Measurements from ENCODE around the gene GZF1.
"Not testable (repeated sequence)": the region's sequence is repeated elsewhere in the genome, so short reads cannot be mapped to it uniquely, and the experiment has no call there.

GZF1 gene

GRCh38 chr20:23343590-23343989 is 18.4 kb upstream of the GZF1 start:
- no peak for DNase-seq (ENCODE audit: low spot score)
- Histone ChIP-seq H3K4me3 (no peak overlapping the region), H3K27ac (no peak overlapping the region)
- TF ChIP-seq CTCF (IDR thresholded peaks at IDR 0.05) = no peak

GRCh38 chr20:23344336-23344735 is 17.6 kb upstream of the GZF1 start:
- Histone ChIP-seq H3K4me3 (no peak overlapping the region), H3K27ac (no peak overlapping the region)
- no peak for DNase-seq (ENCODE audit: low spot score)
- no peak for TF ChIP-seq CTCF (IDR thresholded peaks at IDR 0.05)

DNA sequence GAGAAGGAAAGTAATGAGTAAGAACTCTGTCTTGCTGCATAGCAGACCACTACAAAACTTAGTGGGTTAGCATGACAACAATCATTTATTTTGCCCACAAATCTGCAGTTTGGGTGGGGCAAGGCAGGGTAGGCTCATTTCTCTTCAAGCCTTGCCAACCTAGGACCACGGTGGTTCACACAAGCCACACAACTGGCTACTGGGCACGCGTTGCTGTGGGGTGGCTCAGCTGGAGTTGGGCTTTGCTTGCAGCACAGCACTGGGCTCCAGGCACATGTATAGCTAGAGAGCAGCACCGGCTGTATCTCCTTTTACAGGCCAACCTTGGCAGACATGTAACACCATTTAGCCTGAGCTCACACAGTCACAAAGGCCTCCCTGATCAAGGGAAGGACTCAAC is 16.0 kb upstream of the GZF1 start:
- TF ChIP-seq CTCF (IDR thresholded peaks at IDR 0.05) = no peak
- no peak for DNase-seq (ENCODE audit: low spot score)
- Histone ChIP-seq H3K4me3 (no peak overlapping the region), H3K27ac (no peak overlapping the region)

DNA sequence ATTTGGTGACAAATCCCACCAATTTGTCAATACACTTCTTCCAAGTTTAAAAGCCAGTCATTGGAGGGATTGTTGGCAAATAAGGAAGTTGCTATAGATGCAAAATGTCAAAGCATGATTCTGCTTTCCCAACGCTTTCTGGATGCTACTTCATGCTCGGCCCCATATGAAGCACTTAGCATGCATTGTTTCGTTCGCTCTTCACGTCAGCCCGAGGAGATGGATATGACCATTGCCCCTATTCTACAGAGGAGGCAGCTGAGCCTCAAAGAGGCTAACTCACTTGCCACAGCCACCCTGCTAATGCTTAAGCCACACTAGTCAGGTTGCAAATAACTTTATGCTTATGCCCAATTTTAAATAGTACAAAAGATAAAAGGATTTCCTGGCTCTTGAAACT is 14.2 kb upstream of the GZF1 start:
- no peak for DNase-seq (ENCODE audit: low spot score)
- Histone ChIP-seq H3K27ac (no peak overlapping the region), H3K4me3 (no peak overlapping the region)
- TF ChIP-seq CTCF (IDR thresholded peaks at IDR 0.05) = no peak

DNA sequence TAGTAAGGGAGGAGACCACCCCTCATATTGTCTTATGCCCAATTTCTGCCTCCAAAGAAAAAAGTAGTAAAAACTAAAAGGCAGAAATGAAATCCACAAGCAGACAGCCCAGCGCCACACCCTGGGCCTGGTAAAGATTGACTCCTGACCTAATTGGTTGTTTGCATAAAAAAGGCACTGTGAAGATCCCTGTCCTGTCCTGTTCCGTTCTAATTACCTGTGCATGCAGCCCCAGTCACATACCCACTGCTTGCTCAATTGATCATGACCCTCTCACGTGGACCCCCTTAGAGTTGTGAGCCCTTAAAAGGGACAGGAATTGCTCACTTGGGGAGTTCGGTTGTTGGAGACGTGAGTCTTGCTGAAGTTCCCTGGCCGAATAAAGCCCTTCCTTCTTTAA is 13.5 kb upstream of the GZF1 start:
- H3K27ac ChIP-seq = peak overlapping the region in 1 of 2 donors; percentile 100
- H3K4me3 ChIP-seq; DNase-seq (ENCODE audit: low spot score): not testable (repeated sequence)

GRCh38 chr20:23349338-23350195 is 12.4 kb upstream of the GZF1 start:
- TF ChIP-seq CTCF (IDR thresholded peaks at IDR 0.05) = peak; percentile 29
- Histone ChIP-seq H3K27ac (peak overlapping the region; percentile 97 to 100), H3K4me3 (peak overlapping the region; percentile 95)
- no peak for DNase-seq (ENCODE audit: low spot score)

- Histone ChIP-seq H3K4me3 (peak within 1 kb of the TSS; percentile 95), H3K27ac (peak within 1 kb of the TSS; percentile 97 to 100)
- TF ChIP-seq CTCF (IDR thresholded peaks at IDR 0.05) = no peak
- DNase-seq (ENCODE audit: low spot score) = peak; percentile 99
Observed at GRCh38 chr20:23350196-23350903, 11.6 kb upstream of the GZF1 start, which contains the start of gene NXT1. Gene NXT1 (plus strand): TSS chr20:23350791. CDS start chr20:23354042, 3,251 bp downstream.
